HFFc6 (cell line): ENCODE data around the gene BBC3. TPM values are rescaled to one million over a fixed set of nuclear protein-coding genes. Genes with fewer than 3 reads are reported as not detected.
"Not testable (repeated sequence)": the region's sequence is repeated elsewhere in the genome, so short reads cannot be mapped to it uniquely, and the experiment has no call there.

ENCODE experiments used
- DNase-seq: peaks from one replicate; pipeline ENCODE4 v3.0.0-alpha.2; 2018
- H3K27ac Mint-ChIP-seq: 2 replicates; pipeline ENCODE4 v1.8.0; 2020; ENCODE audit warnings: mild to moderate bottlenecking, mixed read lengths
- H3K27me3 Mint-ChIP-seq: 2 replicates; pipeline ENCODE4 v1.8.0; 2021; ENCODE audit warnings: mild to moderate bottlenecking, moderate library complexity, mixed read lengths; ENCODE audit not compliant: insufficient read depth
- H3K36me3 Mint-ChIP-seq: 2 replicates; pipeline ENCODE4 v1.8.0; 2021; ENCODE audit warnings: low read depth, mixed read lengths
- H3K4me1 Mint-ChIP-seq: 2 replicates; pipeline ENCODE4 v1.8.0; 2020; ENCODE audit warnings: low read depth, mixed read lengths
- H3K4me3 Mint-ChIP-seq: 2 replicates; pipeline ENCODE4 v1.8.0; 2020; ENCODE audit warnings: mild to moderate bottlenecking, moderate library complexity, mixed read lengths
- H3K9me3 Mint-ChIP-seq: 2 replicates; pipeline ENCODE4 v1.8.0; 2020; ENCODE audit warnings: mild to moderate bottlenecking, mixed read lengths
- long read RNA-seq: library from polyadenylated mRNA; unstranded; transcript quantifications from one replicate; pipeline ENCODE4 v2.0.0, GENCODE V29; 2019
- total RNA-seq, 6 experiments: library from RNA; stranded (reverse); fragmentation: NEBNext Ultra II Directional; extraction: Animal tissue kit (Norgen Biotek cat#: 25700); gene quantifications; 2 replicates in 1 of 6; 3 replicates in 5 of 6; pipeline ENCODE4 v1.2.3, GENCODE V29; 2021
- TF ChIP-seq, protein P1 (sequence below): fragments of 200-600 bp; sonication (generic); IDR thresholded peaks from 2 replicates; pipeline ENCODE4 v1.5.0; 2021; ENCODE audit warnings: antibody characterized with exemption, mild to moderate bottlenecking

BBC3 gene, protein sequence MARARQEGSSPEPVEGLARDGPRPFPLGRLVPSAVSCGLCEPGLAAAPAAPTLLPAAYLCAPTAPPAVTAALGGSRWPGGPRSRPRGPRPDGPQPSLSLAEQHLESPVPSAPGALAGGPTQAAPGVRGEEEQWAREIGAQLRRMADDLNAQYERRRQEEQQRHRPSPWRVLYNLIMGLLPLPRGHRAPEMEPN
- total RNA-seq: 10 to 100 TPM in 2 of 6 experiments, 1 to 10 TPM in 4; 8.6 to 10.9 (median 9.6) TPM
- long read RNA-seq, partial matches to known transcripts: 0 of 3 reads
- long read RNA-seq, other reads (novel, unspliced or antisense): 2 of 3 reads

DNA sequence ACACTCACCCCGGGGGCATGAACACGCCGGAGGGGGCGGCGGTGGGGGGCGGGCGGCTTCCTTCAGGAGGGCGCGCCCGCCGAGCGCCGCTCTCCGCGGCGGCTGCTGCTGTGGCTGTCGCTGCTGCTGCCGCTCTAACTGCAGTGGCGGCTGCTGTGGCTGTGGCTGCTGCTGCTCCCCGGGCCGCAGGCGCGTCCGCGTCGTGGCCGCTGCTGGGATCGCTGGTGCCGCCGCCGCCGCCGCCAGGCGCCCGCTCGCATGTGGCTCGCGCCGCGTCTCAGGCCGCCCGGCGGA is at the start of gene BBC3:
TSS of gene BBC3 (minus strand) at position 279 of the 294 bp plus-strand sequence. CDS start 2,768 bp downstream, outside the sequence.
- H3K27ac Mint-ChIP-seq: peak within 1 kb of the TSS; percentile 91
- H3K4me3 Mint-ChIP-seq: peak within 1 kb of the TSS; percentile 86
- TF ChIP-seq, protein P1, sequence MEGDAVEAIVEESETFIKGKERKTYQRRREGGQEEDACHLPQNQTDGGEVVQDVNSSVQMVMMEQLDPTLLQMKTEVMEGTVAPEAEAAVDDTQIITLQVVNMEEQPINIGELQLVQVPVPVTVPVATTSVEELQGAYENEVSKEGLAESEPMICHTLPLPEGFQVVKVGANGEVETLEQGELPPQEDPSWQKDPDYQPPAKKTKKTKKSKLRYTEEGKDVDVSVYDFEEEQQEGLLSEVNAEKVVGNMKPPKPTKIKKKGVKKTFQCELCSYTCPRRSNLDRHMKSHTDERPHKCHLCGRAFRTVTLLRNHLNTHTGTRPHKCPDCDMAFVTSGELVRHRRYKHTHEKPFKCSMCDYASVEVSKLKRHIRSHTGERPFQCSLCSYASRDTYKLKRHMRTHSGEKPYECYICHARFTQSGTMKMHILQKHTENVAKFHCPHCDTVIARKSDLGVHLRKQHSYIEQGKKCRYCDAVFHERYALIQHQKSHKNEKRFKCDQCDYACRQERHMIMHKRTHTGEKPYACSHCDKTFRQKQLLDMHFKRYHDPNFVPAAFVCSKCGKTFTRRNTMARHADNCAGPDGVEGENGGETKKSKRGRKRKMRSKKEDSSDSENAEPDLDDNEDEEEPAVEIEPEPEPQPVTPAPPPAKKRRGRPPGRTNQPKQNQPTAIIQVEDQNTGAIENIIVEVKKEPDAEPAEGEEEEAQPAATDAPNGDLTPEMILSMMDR: no peak
- H3K9me3 Mint-ChIP-seq: no peaks in the 10 kb centered on the region
- DNase-seq: no peak
- peaks cover 6% of the 10 kb centered on the region for H3K27me3 Mint-ChIP-seq
- H3K4me1 Mint-ChIP-seq: peaks cover 29% of the 10 kb centered on the region
- peaks cover 5% of the 10 kb centered on the region; the same call in 1 of the 2 replicates for H3K36me3 Mint-ChIP-seq

GRCh38 chr19:47280183-47280797 is 49.3 kb upstream of the BBC3 start:
- TF ChIP-seq, protein P1: peak; percentile 70
- H3K9me3 Mint-ChIP-seq: no peaks in the 10 kb centered on the region
- no peak for DNase-seq
- H3K27me3 Mint-ChIP-seq: no peaks in the 10 kb centered on the region; the same call in 1 of the 2 replicates
- H3K27ac Mint-ChIP-seq: no peak overlapping the region
- peaks cover 22% of the 10 kb centered on the region for H3K4me1 Mint-ChIP-seq
- H3K36me3 Mint-ChIP-seq: peaks cover 20% of the 10 kb centered on the region
- no peak overlapping the region for H3K4me3 Mint-ChIP-seq

GRCh38 chr19:47276513-47276912 is 45.5 kb upstream of the BBC3 start:
- not testable (repeated sequence) for DNase-seq, H3K4me3 Mint-ChIP-seq, H3K27me3 Mint-ChIP-seq, H3K9me3 Mint-ChIP-seq, H3K27ac Mint-ChIP-seq
- Mint-ChIP-seq H3K36me3 (peaks cover 20% of the 10 kb centered on the region), H3K4me1 (peaks cover 42% of the 10 kb centered on the region)

- peaks cover 5% of the 10 kb centered on the region for H3K27me3 Mint-ChIP-seq
- peak overlapping the region; percentile 83 for H3K4me3 Mint-ChIP-seq
- TF ChIP-seq, protein P1: no peak
- H3K4me1 Mint-ChIP-seq: peaks cover 42% of the 10 kb centered on the region
- peak; percentile 33 for DNase-seq
- H3K9me3 Mint-ChIP-seq: no peaks in the 10 kb centered on the region
- H3K27ac Mint-ChIP-seq: peak overlapping the region; percentile 74
- peaks cover 20% of the 10 kb centered on the region for H3K36me3 Mint-ChIP-seq
These were observed 44.9 kb upstream of the BBC3 start for GRCh38 chr19:47275791-47276461.

GRCh38 chr19:47274891-47275761 is 44.1 kb upstream of the BBC3 start:
- Mint-ChIP-seq H3K36me3 (peaks cover 20% of the 10 kb centered on the region), H3K4me3 (peak overlapping the region; percentile 83), H3K9me3 (no peaks in the 10 kb centered on the region), H3K27ac (peak overlapping the region; percentile 74), H3K4me1 (peaks cover 42% of the 10 kb centered on the region), H3K27me3 (peaks cover 5% of the 10 kb centered on the region)
- TF ChIP-seq, protein P1: 0 out of 2 replicates have a peak, but pooled peaks have one; percentile 10
- no peak for DNase-seq
